ENCODE data around the gene SFXN2.
"Not testable (repeated sequence)": the region's sequence is repeated elsewhere in the genome, so short reads cannot be mapped to it uniquely, and the experiment has no call there.

SFXN2 gene

GRCh38 chr10:102752934-102753664 lies 38.7 kb downstream of the SFXN2 start:
- Mint-ChIP-seq H3K27ac (ENCODE audit: low read depth) (no peak overlapping the region), H3K4me1 (peaks cover 44% of the 10 kb centered on the region), H3K36me3 (ENCODE audit: insufficient read depth) (peaks cover 13% of the 10 kb centered on the region), H3K4me3 (no peak overlapping the region), H3K9me3 (no peaks in the 10 kb centered on the region), H3K27me3 (no peaks in the 10 kb centered on the region)
- ATAC-seq (replicated peaks; ENCODE audit: extremely low read depth, poor library complexity, severe bottlenecking): peak; percentile 67
- no peak for DNase-seq (ENCODE audit: low spot score in 2 of 2)

GRCh38 chr10:102753718-102754117 lies 39.3 kb downstream of the SFXN2 start:
- Mint-ChIP-seq H3K27ac (ENCODE audit: low read depth) (no peak overlapping the region), H3K4me3 (no peak overlapping the region), H3K36me3 (ENCODE audit: insufficient read depth) (peaks cover 15% of the 10 kb centered on the region), H3K4me1 (peaks cover 44% of the 10 kb centered on the region), H3K27me3 (no peaks in the 10 kb centered on the region), H3K9me3 (no peaks in the 10 kb centered on the region)
- no peak for DNase-seq (ENCODE audit: low spot score in 2 of 2)
- ATAC-seq (replicated peaks; ENCODE audit: extremely low read depth, poor library complexity, severe bottlenecking): no peak

GRCh38 chr10:102757323-102757722 lies 42.9 kb downstream of the SFXN2 start:
- ATAC-seq (replicated peaks; ENCODE audit: extremely low read depth, poor library complexity, severe bottlenecking) (no peak), DNase-seq (ENCODE audit: low spot score in 2 of 2) (no peak)
- H3K4me3 Mint-ChIP-seq: no peak overlapping the region
- no peaks in the 10 kb centered on the region for H3K9me3 Mint-ChIP-seq
- H3K4me1 Mint-ChIP-seq: peaks cover 37% of the 10 kb centered on the region
- H3K27ac Mint-ChIP-seq (ENCODE audit: low read depth): no peak overlapping the region
- peaks cover 16% of the 10 kb centered on the region for H3K36me3 Mint-ChIP-seq (ENCODE audit: insufficient read depth)
- no peaks in the 10 kb centered on the region for H3K27me3 Mint-ChIP-seq

- ATAC-seq (replicated peaks; ENCODE audit: extremely low read depth, poor library complexity, severe bottlenecking) (no peak), DNase-seq (ENCODE audit: low spot score in 2 of 2) (no peak)
- no peak overlapping the region for H3K27ac Mint-ChIP-seq (ENCODE audit: low read depth)
- no peaks in the 10 kb centered on the region for H3K27me3 Mint-ChIP-seq
- H3K4me3 Mint-ChIP-seq: no peak overlapping the region
- H3K4me1 Mint-ChIP-seq: peaks cover 33% of the 10 kb centered on the region
- H3K9me3 Mint-ChIP-seq: no peaks in the 10 kb centered on the region
- H3K36me3 Mint-ChIP-seq (ENCODE audit: insufficient read depth): peaks cover 15% of the 10 kb centered on the region
These were observed 44.0 kb downstream of the SFXN2 start for GRCh38 chr10:102758240-102758932.

- not testable (repeated sequence) for H3K9me3 Mint-ChIP-seq; H3K27ac Mint-ChIP-seq (ENCODE audit: low read depth); H3K4me3 Mint-ChIP-seq; ATAC-seq (replicated peaks; ENCODE audit: extremely low read depth, poor library complexity, severe bottlenecking); H3K27me3 Mint-ChIP-seq; DNase-seq (ENCODE audit: low spot score in 2 of 2)
- H3K36me3 Mint-ChIP-seq (ENCODE audit: insufficient read depth): peaks cover 15% of the 10 kb centered on the region
- H3K4me1 Mint-ChIP-seq: peaks cover 29% of the 10 kb centered on the region
These were observed 44.5 kb downstream of the SFXN2 start for GRCh38 chr10:102758933-102759262.

GRCh38 chr10:102759497-102760210 lies 45.2 kb downstream of the SFXN2 start:
- no peaks in the 10 kb centered on the region for H3K9me3 Mint-ChIP-seq
- H3K4me3 Mint-ChIP-seq: no peak overlapping the region
- ATAC-seq (replicated peaks; ENCODE audit: extremely low read depth, poor library complexity, severe bottlenecking): no peak
- H3K27ac Mint-ChIP-seq (ENCODE audit: low read depth): no peak overlapping the region
- H3K36me3 Mint-ChIP-seq (ENCODE audit: insufficient read depth): peaks cover 17% of the 10 kb centered on the region
- H3K4me1 Mint-ChIP-seq: peaks cover 35% of the 10 kb centered on the region
- no peaks in the 10 kb centered on the region for H3K27me3 Mint-ChIP-seq
- no peak for DNase-seq (ENCODE audit: low spot score in 2 of 2)

- Mint-ChIP-seq H3K4me1 (peaks cover 47% of the 10 kb centered on the region), H3K27me3 (no peaks in the 10 kb centered on the region), H3K4me3 (no peak overlapping the region), H3K9me3 (no peaks in the 10 kb centered on the region), H3K36me3 (ENCODE audit: insufficient read depth) (peaks cover 17% of the 10 kb centered on the region), H3K27ac (ENCODE audit: low read depth) (peak overlapping the region; percentile 38)
- DNase-seq (ENCODE audit: low spot score in 2 of 2) (no peak), ATAC-seq (replicated peaks; ENCODE audit: extremely low read depth, poor library complexity, severe bottlenecking) (no peak)
These were observed 47.5 kb downstream of the SFXN2 start for GRCh38 chr10:102761981-102762380.

- Mint-ChIP-seq H3K36me3 (ENCODE audit: insufficient read depth) (peaks cover 17% of the 10 kb centered on the region), H3K9me3 (no peaks in the 10 kb centered on the region), H3K27me3 (no peaks in the 10 kb centered on the region), H3K4me3 (no peak overlapping the region), H3K4me1 (peaks cover 53% of the 10 kb centered on the region), H3K27ac (ENCODE audit: low read depth) (peak overlapping the region; percentile 38)
- ATAC-seq (replicated peaks; ENCODE audit: extremely low read depth, poor library complexity, severe bottlenecking): no peak
- no peak for DNase-seq (ENCODE audit: low spot score in 2 of 2)
These were observed 48.1 kb downstream of the SFXN2 start for GRCh38 chr10:102762401-102763015.

GRCh38 chr10:102763037-102763607 lies 48.7 kb downstream of the SFXN2 start:
- H3K4me1 Mint-ChIP-seq: peaks cover 57% of the 10 kb centered on the region
- H3K4me3 Mint-ChIP-seq: no peak overlapping the region
- peak overlapping the region; percentile 38 for H3K27ac Mint-ChIP-seq (ENCODE audit: low read depth)
- ATAC-seq (replicated peaks; ENCODE audit: extremely low read depth, poor library complexity, severe bottlenecking): no peak
- peaks cover 19% of the 10 kb centered on the region for H3K36me3 Mint-ChIP-seq (ENCODE audit: insufficient read depth)
- DNase-seq (ENCODE audit: low spot score in 2 of 2): no peak
- H3K9me3 Mint-ChIP-seq: no peaks in the 10 kb centered on the region
- no peaks in the 10 kb centered on the region for H3K27me3 Mint-ChIP-seq

GRCh38 chr10:102764470-102765161 lies 50.2 kb downstream of the SFXN2 start:
- H3K4me1 Mint-ChIP-seq: peaks cover 54% of the 10 kb centered on the region
- DNase-seq (ENCODE audit: low spot score in 2 of 2) (no peak), ATAC-seq (replicated peaks; ENCODE audit: extremely low read depth, poor library complexity, severe bottlenecking) (no peak)
- H3K9me3 Mint-ChIP-seq: no peaks in the 10 kb centered on the region
- H3K36me3 Mint-ChIP-seq (ENCODE audit: insufficient read depth): peaks cover 15% of the 10 kb centered on the region
- no peaks in the 10 kb centered on the region for H3K27me3 Mint-ChIP-seq
- H3K4me3 Mint-ChIP-seq: no peak overlapping the region
- no peak overlapping the region for H3K27ac Mint-ChIP-seq (ENCODE audit: low read depth)

- ATAC-seq (replicated peaks; ENCODE audit: extremely low read depth, poor library complexity, severe bottlenecking): no peak
- Mint-ChIP-seq H3K4me3 (no peak overlapping the region), H3K36me3 (ENCODE audit: insufficient read depth) (peaks cover 15% of the 10 kb centered on the region), H3K27me3 (no peaks in the 10 kb centered on the region), H3K27ac (ENCODE audit: low read depth) (peak overlapping the region; percentile 73), H3K9me3 (no peaks in the 10 kb centered on the region), H3K4me1 (peaks cover 53% of the 10 kb centered on the region)
- DNase-seq (ENCODE audit: low spot score in 2 of 2): no peak
These were observed 50.9 kb downstream of the SFXN2 start for GRCh38 chr10:102765336-102765735.
